Stimulated activated CD4-positive, alpha-beta T cell treated with anti-CD3 and anti-CD28 coated beads, Interleukin-4, amount 100 ng/mL, for 4 hours (primary cell): Measurements from ENCODE around the gene TTC21B.
"Not testable (repeated sequence)": the region's sequence is repeated elsewhere in the genome, so short reads cannot be mapped to it uniquely, and the experiment has no call there.

Source experiments
- DNase-seq, 2 experiments: peaks; one replicate each; pipeline ENCODE4 v3.0.0-alpha.2; 2020

Gene TTC21B

GRCh38 chr2:165877565-165878550 is 75.7 kb downstream of the TTC21B start:
- no peak for DNase-seq

DNA sequence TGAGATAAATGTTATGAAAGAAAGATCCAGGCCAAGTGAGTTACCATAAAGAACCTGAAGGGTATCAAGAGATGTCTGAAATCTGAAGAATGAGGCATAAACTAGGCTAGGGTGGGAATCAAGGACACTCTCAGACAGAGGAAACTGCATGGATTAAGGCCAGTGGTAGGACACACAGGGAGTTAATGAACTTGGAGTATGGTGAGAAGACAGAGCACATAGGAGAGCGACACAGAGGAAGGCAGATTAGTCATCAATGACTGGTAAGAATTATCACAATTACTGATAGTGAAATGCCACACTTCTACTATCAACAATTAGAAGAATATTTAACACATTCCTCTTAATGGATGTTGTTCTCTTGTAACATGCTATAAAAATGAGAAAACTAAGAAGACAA is 76.9 kb downstream of the TTC21B start:
- DNase-seq, result no peak

DNA sequence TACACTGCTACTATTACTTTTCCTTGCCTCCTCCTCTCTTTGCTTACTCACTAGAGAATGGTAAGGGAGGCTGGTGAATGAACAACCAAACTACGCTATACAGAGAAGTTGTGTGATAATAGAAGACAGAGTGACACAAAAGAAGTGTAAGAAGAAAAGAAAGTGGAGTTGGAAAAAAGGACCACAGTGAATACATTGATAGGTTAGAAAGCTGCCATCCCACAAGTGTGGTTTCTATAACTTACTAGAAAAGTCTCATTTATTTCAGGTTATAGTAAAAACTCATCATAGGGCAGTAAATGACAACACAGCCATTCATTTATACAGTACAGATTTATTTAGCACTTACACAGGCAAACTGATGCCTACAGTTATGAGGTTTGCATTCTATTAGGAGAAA is 77.3 kb downstream of the TTC21B start:
- no peak for DNase-seq

- DNase-seq, result no peak
Observed at GRCh38 chr2:165874445-165875039, 79.0 kb downstream of the TTC21B start.

- no peak for DNase-seq
Observed at GRCh38 chr2:165872101-165872791, 81.3 kb downstream of the TTC21B start.

GRCh38 chr2:165871025-165871424 is 82.6 kb downstream of the TTC21B start:
- no peak for DNase-seq

GRCh38 chr2:165870346-165870745 is 83.2 kb downstream of the TTC21B start:
- DNase-seq, result no peak

- DNase-seq, result no peak
Observed at GRCh38 chr2:165868211-165868610, 85.4 kb downstream of the TTC21B start.

DNA sequence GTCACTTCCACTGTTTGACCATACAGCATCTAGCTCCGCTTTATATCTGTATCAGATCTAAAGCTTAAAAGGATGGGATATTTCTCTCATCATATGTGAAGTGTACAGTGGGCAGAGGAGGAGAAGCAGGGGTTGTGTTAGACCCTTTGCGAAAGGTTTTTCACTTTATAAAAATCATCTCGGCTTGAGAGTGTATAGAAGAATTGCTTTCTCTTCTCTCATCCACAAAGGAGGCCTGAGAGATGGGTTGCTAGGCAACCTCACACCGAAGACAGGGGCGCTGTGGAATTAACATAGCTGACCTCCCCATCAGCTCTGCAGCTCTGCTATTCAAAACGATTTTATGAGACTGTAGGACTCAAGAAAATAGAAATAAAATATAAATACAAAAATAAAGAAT is 89.3 kb downstream of the TTC21B start:
- no peak for DNase-seq

DNA sequence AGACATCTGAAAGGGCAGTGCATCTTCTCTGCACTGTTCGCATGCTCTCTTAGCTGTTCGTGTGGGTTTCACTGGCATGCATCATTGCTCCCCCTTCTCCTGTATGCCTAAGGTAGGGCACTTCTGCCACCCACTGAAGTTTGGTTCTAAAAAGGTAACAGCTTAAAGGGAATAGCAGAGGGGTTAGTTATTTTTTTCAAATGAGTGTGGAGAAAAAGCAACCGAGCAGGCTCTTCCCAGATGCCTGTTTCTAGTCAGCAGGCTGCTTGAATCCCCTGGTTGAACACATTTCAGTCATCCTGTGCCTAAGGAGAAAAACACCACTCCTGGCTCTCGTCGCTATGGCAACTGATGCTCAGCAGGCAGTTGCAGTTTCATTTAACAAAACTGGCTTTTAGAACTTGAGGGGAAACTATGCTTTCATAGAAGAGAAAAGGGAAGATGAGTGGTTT is 89.7 kb downstream of the TTC21B start:
- DNase-seq, result no peak

DNA sequence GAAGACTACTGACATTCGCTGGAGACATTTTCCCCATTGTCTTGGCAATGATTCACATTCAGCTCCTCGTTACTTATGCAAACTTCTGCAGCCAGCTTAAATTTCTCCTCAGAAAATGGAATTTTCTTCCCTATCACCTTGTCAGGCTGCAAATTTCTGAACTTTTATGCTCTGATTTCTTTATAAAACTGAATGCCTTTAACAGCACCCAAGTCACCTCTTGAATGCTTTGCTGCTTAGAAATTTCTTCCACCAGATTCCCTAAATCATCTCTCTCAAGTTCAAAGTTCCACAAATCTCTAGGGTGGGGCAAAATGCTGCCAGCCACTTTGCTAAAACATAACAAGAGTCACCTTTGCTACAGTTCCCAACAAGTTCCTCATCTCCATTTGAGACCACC is 92.5 kb downstream of the TTC21B start:
- DNase-seq, result not testable (repeated sequence)

- DNase-seq, result not testable (repeated sequence)
Observed at GRCh38 chr2:165859723-165860122, 93.9 kb downstream of the TTC21B start.

DNA sequence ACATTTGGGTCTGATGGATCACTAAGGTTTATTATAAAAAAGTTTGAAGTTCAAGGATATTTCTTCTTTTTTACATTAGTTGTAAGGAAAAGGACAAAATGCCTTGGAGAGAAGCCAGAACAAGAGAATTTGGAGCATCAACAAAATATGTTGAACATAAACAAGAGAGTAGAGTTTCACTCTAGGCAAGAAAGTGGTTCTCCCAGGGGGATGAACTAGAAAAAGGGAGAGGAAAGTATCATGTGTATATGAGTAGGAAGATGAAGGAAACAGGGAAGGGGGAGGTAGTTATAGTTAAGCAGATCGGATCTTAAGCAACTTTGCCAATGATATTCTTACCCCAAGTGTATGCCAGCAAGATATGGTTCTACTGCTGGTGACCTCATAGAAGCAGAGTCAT is 95.7 kb downstream of the TTC21B start:
- no peak for DNase-seq

- no peak for DNase-seq
Observed at GRCh38 chr2:165852394-165852793, 101.2 kb downstream of the TTC21B start.

- no peak for DNase-seq
Observed at GRCh38 chr2:165847001-165847400, 106.6 kb downstream of the TTC21B start.

- DNase-seq, result no peak
Observed at GRCh38 chr2:165846056-165846455, 107.5 kb downstream of the TTC21B start.

GRCh38 chr2:165844216-165844615 is 109.4 kb downstream of the TTC21B start:
- no peak for DNase-seq

DNA sequence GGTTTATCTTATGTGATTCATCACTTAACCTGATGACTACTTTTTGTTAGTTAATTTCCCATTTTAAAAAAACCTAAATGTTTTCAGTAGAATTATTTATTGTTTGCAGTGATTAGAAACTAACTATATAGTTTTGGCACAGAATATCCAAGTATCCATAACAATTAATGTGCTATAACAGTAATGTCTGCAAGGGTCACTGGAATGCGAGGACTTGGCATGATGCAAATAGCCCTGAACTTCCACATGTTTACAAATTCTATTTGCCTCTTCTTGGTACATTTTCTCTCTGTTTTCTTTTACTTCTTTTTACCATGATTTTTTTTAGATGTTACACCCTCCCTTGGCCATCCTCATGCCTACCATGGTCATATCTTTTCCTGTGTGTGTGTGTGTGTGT is 110.2 kb downstream of the TTC21B start:
- no peak for DNase-seq

DNA sequence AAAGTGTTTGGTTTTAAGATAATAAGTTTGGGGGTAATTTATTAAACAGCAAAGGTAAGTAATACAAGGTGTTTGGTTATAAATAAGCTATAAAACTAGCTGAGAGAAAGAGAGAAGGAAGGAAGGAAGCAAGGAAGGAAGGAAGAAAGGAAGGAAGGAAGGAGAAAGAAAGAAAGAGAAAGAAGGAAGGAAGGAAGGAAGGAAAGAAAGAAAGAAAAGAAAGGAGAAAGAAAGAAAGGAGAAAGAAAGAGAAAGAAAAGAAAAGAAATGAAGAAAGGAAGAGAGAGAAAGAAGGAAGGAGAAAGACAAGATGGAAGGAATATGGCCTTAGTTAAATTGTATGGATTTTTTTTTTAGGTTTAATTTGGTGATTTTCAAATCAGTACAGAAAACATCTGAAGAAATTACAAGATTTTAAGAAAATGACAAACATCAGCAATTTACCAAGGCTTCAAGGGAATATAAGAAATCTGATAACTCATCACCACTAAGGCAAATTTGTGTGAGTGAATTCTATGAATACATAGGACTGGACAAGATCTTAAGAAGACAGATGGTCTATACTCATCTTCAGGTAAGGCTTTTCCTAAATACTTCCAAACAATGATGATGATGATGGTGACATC is 113.1 kb downstream of the TTC21B start:
- no peak for DNase-seq

GRCh38 chr2:165839610-165840009 is 114.0 kb downstream of the TTC21B start:
- DNase-seq, result no peak

- no peak for DNase-seq
Observed at GRCh38 chr2:165837122-165837521, 116.5 kb downstream of the TTC21B start.

DNA sequence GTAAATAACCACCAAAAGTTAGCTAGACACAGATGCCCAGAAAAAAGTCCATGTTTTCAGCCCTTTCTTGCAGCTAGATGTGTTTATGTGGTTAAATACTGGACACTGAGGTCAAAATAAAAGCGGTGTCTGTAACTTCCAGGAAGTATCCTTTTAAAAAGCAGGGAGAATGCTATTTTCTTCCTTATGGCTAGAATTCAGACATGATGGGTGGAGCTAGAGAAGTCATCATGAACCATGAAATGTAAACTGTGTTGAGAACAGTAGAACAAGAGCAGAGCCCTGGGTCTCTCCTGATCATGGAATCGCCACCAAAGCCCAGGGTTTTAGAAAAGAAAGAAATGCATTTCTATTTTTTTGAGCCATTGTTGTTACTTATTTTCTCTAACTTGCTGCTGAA is 118.2 kb downstream of the TTC21B start:
- DNase-seq, result no peak

DNA sequence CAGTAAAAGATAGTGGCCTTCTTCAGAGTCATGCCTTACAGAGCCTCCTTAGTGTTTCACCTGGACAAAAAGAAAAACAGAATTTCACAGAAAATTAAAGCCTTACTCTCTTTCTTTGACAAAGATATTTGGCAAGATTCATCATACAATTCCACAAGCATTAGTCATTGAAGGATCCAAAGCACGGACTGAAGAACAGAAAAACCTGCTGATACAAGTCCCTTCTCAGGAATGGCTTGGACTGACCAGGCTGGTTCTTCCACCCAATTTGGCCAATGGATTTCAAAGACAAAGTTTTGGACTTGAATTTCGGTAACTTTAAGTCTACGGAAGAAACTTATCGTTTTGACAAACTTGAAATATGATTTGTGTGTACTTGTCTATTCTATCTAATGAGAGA is 120.4 kb downstream of the TTC21B start:
- DNase-seq, result no peak
